KMS-11 (cell line): ENCODE data around the gene BPIFB1.

Source experiments
- H2AFZ ChIP-seq: fragments of 200-600 bp; sonication (generic); 2 replicates; pipeline ENCODE4 v1.6.1; 2016; ENCODE audit warnings: antibody characterized with exemption, mixed run types, low read depth
- H3K27ac ChIP-seq: fragments of 200-600 bp; sonication (generic); 2 replicates; pipeline ENCODE4 v1.6.1; 2016; ENCODE audit warnings: mild to moderate bottlenecking, mixed run types
- H3K27me3 ChIP-seq: fragments of 200-600 bp; sonication (generic); 2 replicates; pipeline ENCODE4 v1.6.1; 2017; ENCODE audit warnings: mild to moderate bottlenecking, low read depth, mixed run types, moderate library complexity; ENCODE audit not compliant: insufficient read depth
- H3K36me3 ChIP-seq: fragments of 200-600 bp; sonication (generic); 2 replicates; pipeline ENCODE4 v1.6.1; 2017; ENCODE audit warnings: mild to moderate bottlenecking, mixed run types; ENCODE audit not compliant: insufficient read depth
- H3K4me1 ChIP-seq: fragments of 200-600 bp; sonication (generic); 2 replicates; pipeline ENCODE4 v1.6.1; 2016; ENCODE audit warnings: mild to moderate bottlenecking, low read depth, mixed run types; ENCODE audit not compliant: poor library complexity, severe bottlenecking
- H3K4me2 ChIP-seq: fragments of 200-600 bp; sonication (generic); 2 replicates; pipeline ENCODE4 v1.7.0; 2016; ENCODE audit warnings: mild to moderate bottlenecking, mixed run types
- H3K4me3 ChIP-seq: fragments of 200-600 bp; sonication (generic); IDR thresholded peaks from 2 replicates; pipeline ENCODE4 v1.6.1; 2017; ENCODE audit warnings: low read depth, low read length, mixed read lengths; ENCODE audit not compliant: insufficient read depth
- H3K79me2 ChIP-seq: fragments of 200-600 bp; sonication (generic); 2 replicates; pipeline ENCODE4 v1.6.1; 2016; ENCODE audit warnings: low read depth, mixed run types; ENCODE audit not compliant: insufficient read depth
- H3K9ac ChIP-seq: fragments of 200-600 bp; sonication (generic); 2 replicates; pipeline ENCODE4 v1.6.1; 2016; ENCODE audit warnings: mild to moderate bottlenecking, mixed run types
- H4K20me1 ChIP-seq: fragments of 200-600 bp; sonication (generic); 2 replicates; pipeline ENCODE4 v1.6.1; 2016; ENCODE audit warnings: mild to moderate bottlenecking, mixed run types; ENCODE audit not compliant: insufficient read depth
- TF ChIP-seq, protein P1 (sequence below): fragments of 200-600 bp; sonication (generic); conservative IDR thresholded peaks from 2 replicates; pipeline ENCODE4 v1.6.1; 2017; ENCODE audit warnings: low read depth, mild to moderate bottlenecking, antibody characterized with exemption, low read length, moderate library complexity, mixed read lengths

BPIFB1 gene

DNA sequence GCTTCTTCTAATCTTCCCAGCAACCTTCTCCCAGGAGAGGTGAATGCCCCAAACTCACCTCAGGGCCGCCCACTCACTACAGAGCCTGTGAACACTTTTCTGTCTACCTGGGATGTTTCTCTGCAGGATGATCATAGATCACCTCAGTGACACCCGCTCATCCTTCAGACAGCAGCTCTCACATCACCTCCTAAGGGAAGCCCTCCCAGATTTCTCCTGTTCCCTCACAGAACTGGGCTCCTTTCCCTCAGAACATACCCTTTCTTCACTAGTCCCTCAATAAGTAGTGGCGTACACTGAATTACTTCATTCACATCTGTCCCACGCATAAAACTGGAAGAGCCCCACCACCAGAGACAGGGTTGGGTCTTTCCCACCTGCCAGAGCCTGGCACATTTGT, 60.5 kb downstream of the BPIFB1 start:
- H3K4me2 ChIP-seq, result no peak overlapping the region
- no peaks in the 10 kb centered on the region for H3K79me2 ChIP-seq
- no peaks in the 10 kb centered on the region for H4K20me1 ChIP-seq
- no peak overlapping the region for H3K27ac ChIP-seq
- no peaks in the 10 kb centered on the region for H3K27me3 ChIP-seq
- H3K9ac ChIP-seq, result no peak overlapping the region
- H2AFZ ChIP-seq, result no peak overlapping the region
- no peaks in the 10 kb centered on the region for H3K36me3 ChIP-seq
- H3K4me3 ChIP-seq, result no peak overlapping the region
- TF ChIP-seq, protein P1, sequence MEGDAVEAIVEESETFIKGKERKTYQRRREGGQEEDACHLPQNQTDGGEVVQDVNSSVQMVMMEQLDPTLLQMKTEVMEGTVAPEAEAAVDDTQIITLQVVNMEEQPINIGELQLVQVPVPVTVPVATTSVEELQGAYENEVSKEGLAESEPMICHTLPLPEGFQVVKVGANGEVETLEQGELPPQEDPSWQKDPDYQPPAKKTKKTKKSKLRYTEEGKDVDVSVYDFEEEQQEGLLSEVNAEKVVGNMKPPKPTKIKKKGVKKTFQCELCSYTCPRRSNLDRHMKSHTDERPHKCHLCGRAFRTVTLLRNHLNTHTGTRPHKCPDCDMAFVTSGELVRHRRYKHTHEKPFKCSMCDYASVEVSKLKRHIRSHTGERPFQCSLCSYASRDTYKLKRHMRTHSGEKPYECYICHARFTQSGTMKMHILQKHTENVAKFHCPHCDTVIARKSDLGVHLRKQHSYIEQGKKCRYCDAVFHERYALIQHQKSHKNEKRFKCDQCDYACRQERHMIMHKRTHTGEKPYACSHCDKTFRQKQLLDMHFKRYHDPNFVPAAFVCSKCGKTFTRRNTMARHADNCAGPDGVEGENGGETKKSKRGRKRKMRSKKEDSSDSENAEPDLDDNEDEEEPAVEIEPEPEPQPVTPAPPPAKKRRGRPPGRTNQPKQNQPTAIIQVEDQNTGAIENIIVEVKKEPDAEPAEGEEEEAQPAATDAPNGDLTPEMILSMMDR, result no peak
- H3K4me1 ChIP-seq, result peaks cover 11% of the 10 kb centered on the region

DNA sequence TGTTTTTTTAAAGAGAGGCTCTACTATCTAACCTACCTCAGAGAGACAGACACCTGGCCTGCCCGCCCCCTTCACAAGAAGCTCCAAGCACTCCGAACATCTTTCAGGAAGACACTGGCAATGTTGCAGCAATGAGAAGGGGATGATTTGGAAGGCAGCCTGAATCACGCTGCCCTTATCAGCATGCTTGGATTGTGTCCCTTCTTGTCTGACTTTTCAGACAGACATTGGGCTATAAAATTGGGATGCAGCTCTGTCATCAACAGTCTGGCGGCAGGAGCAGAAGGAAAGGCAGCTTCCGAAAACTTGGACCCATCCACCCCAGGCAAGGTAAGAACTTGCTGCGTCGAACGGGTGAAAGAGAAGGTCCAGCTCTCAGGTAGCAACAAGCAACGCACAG, 62.3 kb downstream of the BPIFB1 start:
- no peaks in the 10 kb centered on the region for H3K27me3 ChIP-seq
- H3K27ac ChIP-seq, result no peak overlapping the region
- H3K4me1 ChIP-seq, result peaks cover 9% of the 10 kb centered on the region
- no peak overlapping the region for H3K4me2 ChIP-seq
- no peak overlapping the region for H3K9ac ChIP-seq
- H3K79me2 ChIP-seq, result no peaks in the 10 kb centered on the region
- TF ChIP-seq, protein P1, result no peak
- H3K4me3 ChIP-seq, result no peak overlapping the region
- no peak overlapping the region for H2AFZ ChIP-seq
- no peaks in the 10 kb centered on the region for H3K36me3 ChIP-seq
- H4K20me1 ChIP-seq, result no peaks in the 10 kb centered on the region

DNA sequence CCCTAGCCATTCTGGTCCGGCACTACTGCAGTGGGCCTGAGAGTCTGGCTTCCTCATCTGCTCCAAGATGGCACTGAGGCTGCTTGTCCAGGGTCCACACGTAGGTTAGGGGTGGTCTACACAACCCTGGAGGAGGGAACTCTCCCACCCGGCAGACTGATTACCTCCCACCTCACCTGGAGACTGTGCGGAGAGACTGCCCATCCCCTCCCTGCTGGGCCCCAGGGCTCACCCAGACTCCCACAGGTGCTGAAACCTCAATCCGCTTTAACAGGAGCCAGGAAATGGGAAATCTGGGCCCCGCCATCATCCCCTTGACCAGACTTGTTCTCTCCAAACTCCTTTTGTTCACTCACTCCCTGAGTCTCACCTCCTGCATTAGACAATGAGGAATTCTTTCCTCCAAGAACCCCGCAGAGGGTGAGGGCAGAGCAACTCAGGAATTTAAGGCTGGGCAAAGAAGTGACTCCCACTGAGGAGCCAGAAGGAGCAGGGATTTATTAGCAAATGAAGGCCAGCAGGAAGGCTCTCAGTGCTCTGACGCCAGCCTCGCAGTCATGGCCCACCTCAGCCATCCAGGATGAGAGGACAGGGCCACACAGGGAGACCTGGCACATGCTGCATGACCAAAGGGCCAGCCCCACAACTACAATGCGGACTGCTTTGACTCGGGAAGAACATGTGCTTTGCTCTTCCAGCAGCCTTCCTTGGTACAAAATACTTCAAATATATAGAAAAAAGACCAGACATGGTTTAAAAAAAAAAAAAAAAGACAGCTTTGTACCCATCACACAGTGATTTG, 65.3 kb downstream of the BPIFB1 start:
- Histone ChIP-seq H4K20me1 (no peaks in the 10 kb centered on the region), H3K9ac (no peak overlapping the region)

DNA sequence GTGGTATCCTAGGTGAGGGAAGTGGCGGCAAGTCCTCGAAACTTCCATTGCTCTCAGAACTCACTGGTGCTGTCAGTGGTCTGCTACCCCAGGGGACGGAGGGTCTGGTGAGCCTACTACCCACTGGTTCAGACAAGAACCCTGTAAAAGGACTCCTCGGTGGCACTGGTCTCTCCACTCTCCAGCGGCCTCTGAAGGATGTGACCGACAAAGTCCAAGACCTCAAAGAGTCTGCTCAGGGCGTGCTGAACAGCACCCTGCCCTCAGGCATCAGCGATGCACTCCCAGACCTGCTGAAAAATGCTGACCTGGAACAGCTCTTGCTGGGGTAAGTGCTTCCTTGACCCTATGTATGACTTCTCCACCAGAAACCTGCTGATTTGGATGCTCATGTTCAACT, 66.5 kb downstream of the BPIFB1 start:
- H3K4me2 ChIP-seq, result no peak overlapping the region; the same call in 1 of the 2 replicates

More for the DNA sequence above, 65.3 kb downstream of the BPIFB1 start:
- Histone ChIP-seq H3K79me2 (no peaks in the 10 kb centered on the region; the same call in 1 of the 2 replicates), H3K27me3 (no peaks in the 10 kb centered on the region), H3K4me2 (no peak overlapping the region), H3K4me1 (peaks cover 37% of the 10 kb centered on the region), H3K27ac (no peak overlapping the region), H3K36me3 (no peaks in the 10 kb centered on the region), H3K4me3 (no peak overlapping the region), H2AFZ (no peak overlapping the region)
- TF ChIP-seq, protein P1, result no peak

More for the DNA sequence above, 66.5 kb downstream of the BPIFB1 start:
- Histone ChIP-seq H3K36me3 (no peaks in the 10 kb centered on the region), H3K4me3 (no peak overlapping the region), H3K27ac (no peak overlapping the region), H4K20me1 (no peaks in the 10 kb centered on the region), H2AFZ (no peak overlapping the region), H3K4me1 (peaks cover 41% of the 10 kb centered on the region), H3K27me3 (no peaks in the 10 kb centered on the region), H3K79me2 (no peaks in the 10 kb centered on the region; the same call in 1 of the 2 replicates), H3K9ac (no peak overlapping the region)
- TF ChIP-seq, protein P1, result no peak
